Stomach (tissue), 4 donors: ENCODE measurements around the gene E4F1.

Experiments
- CTCF ChIP-seq, 7 experiments: fragments of 450-650 bp in 4 of 7; fragments of 200-600 bp in 3 of 7; sonication (generic) in 3 of 7; IDR thresholded peaks; one replicate each; pipeline ENCODE4 v1.5.1; 2016 to 2019; ENCODE audit warnings: antibody characterized with exemption in 7 of 7, control low read depth in 2 of 7, mild to moderate bottlenecking in 1 of 7
- EP300 ChIP-seq: sonication (generic); formaldehyde crosslinking; IDR thresholded peaks from one replicate; pipeline ENCODE4 v1.6.1; 2017; ENCODE audit warnings: antibody characterized with exemption
- POLR2A ChIP-seq, 4 donors: fragments of 450-650 bp; IDR thresholded peaks; one replicate each; pipeline ENCODE4 v1.6.1; 2016; ENCODE audit warnings: antibody characterized with exemption in 4 of 4, control low read depth in 2 of 4, mild to moderate bottlenecking in 1 of 4, moderate library complexity in 1 of 4
- POLR2AphosphoS5 ChIP-seq, 3 donors: sonication (generic); formaldehyde crosslinking; IDR thresholded peaks; one replicate each; pipeline ENCODE4 v1.6.1; 2016; ENCODE audit warnings: antibody characterized with exemption in 3 of 3

- TF ChIP-seq EP300 (no peak), CTCF (IDR thresholded peaks at IDR 0.05) (no peak), POLR2A (IDR thresholded peaks at IDR 0.05) (no peak), POLR2AphosphoS5 (IDR thresholded peaks at IDR 0.05) (no peak)
Measured at GRCh38 chr16:2207872-2208271, 15.5 kb upstream of the E4F1 start.
